Measurements from ENCODE around the gene C9orf50. TPM values are rescaled to one million over a fixed set of nuclear protein-coding genes. Genes with fewer than 3 reads are reported as not detected.

C9orf50 gene
- total RNA-seq, 1 experiment from 2014 or later: not detected

DNA sequence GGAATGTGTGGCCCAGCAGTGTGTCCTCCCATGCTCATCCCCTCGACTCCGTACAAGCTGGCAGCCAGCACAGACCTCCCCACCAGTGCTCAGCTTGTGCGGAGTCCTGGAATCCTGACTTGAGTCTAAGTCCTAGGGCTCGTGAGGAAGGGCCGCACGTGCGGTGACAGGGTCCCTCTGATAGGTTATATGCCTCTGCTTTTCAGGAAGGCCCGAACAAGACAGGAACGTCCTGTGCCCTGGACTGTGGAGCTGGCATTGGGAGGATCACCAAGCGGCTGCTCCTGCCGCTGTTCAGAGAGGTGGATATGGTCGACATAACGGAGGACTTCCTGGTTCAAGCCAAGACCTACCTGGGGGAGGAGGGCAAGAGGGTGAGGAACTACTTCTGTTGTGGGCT, 12.9 kb upstream of the C9orf50 start:
- no peak overlapping the region for H3K27ac ChIP-seq (ENCODE audit: low read length)
- in situ Hi-C loops (cut with HindIII; ENCODE audit: low pct_unique_long_range_greater_than_20kb, low sequenced_read_pairs) (no loop called here), intact Hi-C loops (cut with micrococcal nuclease; ENCODE audit: unreplicated experiment) (no loop called here)
- H3K4me3 ChIP-seq (ENCODE audit: low read depth in 2 of 2, low read length in 2 of 2): no peak overlapping the region
- H3K27me3 ChIP-seq (ENCODE audit: control insufficient read depth, insufficient read depth, low read length): no peaks in the 10 kb centered on the region
- BruUV-seq (replicated peaks): no TSS peak
- POLR2A ChIA-PET: no interaction called here
- H3K9me3 ChIP-seq (ENCODE audit: control insufficient read depth, insufficient read depth, low read depth, low read length): no peaks in the 10 kb centered on the region
- DNase-seq (ENCODE audit: low read depth, low spot score): no peak
- peaks cover 24% of the 10 kb centered on the region for H3K4me1 ChIP-seq (ENCODE audit: control insufficient read depth, insufficient read depth, low read length)
- CTCF ChIA-PET: no interaction called here
- no peaks in the 10 kb centered on the region; the same call in 1 of the 2 replicates for H3K36me3 ChIP-seq (ENCODE audit: control insufficient read depth, insufficient read depth, low read length)
- TF ChIP-seq TCF7L2 (IDR thresholded peaks at IDR 0.05; ENCODE audit: low read depth, low read length): no peak
- TF ChIP-seq, protein P1, sequence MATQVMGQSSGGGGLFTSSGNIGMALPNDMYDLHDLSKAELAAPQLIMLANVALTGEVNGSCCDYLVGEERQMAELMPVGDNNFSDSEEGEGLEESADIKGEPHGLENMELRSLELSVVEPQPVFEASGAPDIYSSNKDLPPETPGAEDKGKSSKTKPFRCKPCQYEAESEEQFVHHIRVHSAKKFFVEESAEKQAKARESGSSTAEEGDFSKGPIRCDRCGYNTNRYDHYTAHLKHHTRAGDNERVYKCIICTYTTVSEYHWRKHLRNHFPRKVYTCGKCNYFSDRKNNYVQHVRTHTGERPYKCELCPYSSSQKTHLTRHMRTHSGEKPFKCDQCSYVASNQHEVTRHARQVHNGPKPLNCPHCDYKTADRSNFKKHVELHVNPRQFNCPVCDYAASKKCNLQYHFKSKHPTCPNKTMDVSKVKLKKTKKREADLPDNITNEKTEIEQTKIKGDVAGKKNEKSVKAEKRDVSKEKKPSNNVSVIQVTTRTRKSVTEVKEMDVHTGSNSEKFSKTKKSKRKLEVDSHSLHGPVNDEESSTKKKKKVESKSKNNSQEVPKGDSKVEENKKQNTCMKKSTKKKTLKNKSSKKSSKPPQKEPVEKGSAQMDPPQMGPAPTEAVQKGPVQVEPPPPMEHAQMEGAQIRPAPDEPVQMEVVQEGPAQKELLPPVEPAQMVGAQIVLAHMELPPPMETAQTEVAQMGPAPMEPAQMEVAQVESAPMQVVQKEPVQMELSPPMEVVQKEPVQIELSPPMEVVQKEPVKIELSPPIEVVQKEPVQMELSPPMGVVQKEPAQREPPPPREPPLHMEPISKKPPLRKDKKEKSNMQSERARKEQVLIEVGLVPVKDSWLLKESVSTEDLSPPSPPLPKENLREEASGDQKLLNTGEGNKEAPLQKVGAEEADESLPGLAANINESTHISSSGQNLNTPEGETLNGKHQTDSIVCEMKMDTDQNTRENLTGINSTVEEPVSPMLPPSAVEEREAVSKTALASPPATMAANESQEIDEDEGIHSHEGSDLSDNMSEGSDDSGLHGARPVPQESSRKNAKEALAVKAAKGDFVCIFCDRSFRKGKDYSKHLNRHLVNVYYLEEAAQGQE (IDR thresholded peaks at IDR 0.05; ENCODE audit: insufficient read depth in 1 of 2, low read depth in 2 of 2, low read length in 1 of 2): no peak
- no peak for TF ChIP-seq SIN3A (IDR thresholded peaks at IDR 0.05; ENCODE audit: borderline replicate concordance, insufficient read depth, low read depth, low read length)
- TF ChIP-seq, protein P2, sequence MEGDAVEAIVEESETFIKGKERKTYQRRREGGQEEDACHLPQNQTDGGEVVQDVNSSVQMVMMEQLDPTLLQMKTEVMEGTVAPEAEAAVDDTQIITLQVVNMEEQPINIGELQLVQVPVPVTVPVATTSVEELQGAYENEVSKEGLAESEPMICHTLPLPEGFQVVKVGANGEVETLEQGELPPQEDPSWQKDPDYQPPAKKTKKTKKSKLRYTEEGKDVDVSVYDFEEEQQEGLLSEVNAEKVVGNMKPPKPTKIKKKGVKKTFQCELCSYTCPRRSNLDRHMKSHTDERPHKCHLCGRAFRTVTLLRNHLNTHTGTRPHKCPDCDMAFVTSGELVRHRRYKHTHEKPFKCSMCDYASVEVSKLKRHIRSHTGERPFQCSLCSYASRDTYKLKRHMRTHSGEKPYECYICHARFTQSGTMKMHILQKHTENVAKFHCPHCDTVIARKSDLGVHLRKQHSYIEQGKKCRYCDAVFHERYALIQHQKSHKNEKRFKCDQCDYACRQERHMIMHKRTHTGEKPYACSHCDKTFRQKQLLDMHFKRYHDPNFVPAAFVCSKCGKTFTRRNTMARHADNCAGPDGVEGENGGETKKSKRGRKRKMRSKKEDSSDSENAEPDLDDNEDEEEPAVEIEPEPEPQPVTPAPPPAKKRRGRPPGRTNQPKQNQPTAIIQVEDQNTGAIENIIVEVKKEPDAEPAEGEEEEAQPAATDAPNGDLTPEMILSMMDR (IDR thresholded peaks at IDR 0.05): no peak
- no peak for TF ChIP-seq POLR2AphosphoS5 (IDR thresholded peaks at IDR 0.05; ENCODE audit: low read depth, low read length)
- ATAC-seq: no peak

DNA sequence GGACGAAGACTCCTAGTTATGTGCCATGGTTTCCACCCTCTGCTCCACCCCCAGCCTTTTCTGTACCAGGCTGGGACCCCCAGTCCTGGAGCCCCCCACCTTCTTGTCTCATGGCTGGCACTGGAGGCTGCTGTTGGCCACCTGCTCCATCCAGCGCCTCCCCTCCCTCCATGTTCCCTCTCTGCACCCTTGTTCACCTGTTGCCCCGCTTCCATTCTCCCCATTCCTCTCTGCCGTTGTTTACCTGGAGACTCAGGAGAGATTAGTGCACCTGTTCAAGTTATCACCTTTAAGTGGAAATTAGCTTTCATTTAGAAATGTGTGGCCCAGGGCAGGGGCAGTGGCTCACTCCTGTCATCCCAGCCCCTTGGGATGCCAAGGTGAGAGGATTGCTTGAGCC, 12.3 kb upstream of the C9orf50 start:
- Histone ChIP-seq H3K4me1 (ENCODE audit: control insufficient read depth, insufficient read depth, low read length) (peaks cover 29% of the 10 kb centered on the region), H3K36me3 (ENCODE audit: control insufficient read depth, insufficient read depth, low read length) (no peaks in the 10 kb centered on the region; the same call in 1 of the 2 replicates), H3K27me3 (ENCODE audit: control insufficient read depth, insufficient read depth, low read length) (no peaks in the 10 kb centered on the region), H3K9me3 (ENCODE audit: control insufficient read depth, insufficient read depth, low read depth, low read length) (no peaks in the 10 kb centered on the region), H3K4me3 (ENCODE audit: low read depth in 2 of 2, low read length in 2 of 2) (no peak overlapping the region), H3K27ac (ENCODE audit: low read length) (no peak overlapping the region)
- TF ChIP-seq POLR2AphosphoS5 (IDR thresholded peaks at IDR 0.05; ENCODE audit: low read depth, low read length) (no peak), TCF7L2 (IDR thresholded peaks at IDR 0.05; ENCODE audit: low read depth, low read length) (no peak), SIN3A (IDR thresholded peaks at IDR 0.05; ENCODE audit: borderline replicate concordance, insufficient read depth, low read depth, low read length) (no peak)
- TF ChIP-seq, protein P2 (IDR thresholded peaks at IDR 0.05): no peak
- TF ChIP-seq, protein P1 (IDR thresholded peaks at IDR 0.05; ENCODE audit: insufficient read depth in 1 of 2, low read depth in 2 of 2, low read length in 1 of 2): no peak
- CTCF ChIA-PET: no interaction called here
- POLR2A ChIA-PET: no interaction called here
- ATAC-seq (no peak), DNase-seq (ENCODE audit: low read depth, low spot score) (no peak)
- in situ Hi-C loops (cut with HindIII; ENCODE audit: low pct_unique_long_range_greater_than_20kb, low sequenced_read_pairs): no loop called here
- BruUV-seq (replicated peaks): no TSS peak
- intact Hi-C loops (cut with micrococcal nuclease; ENCODE audit: unreplicated experiment): no loop called here

Measured in Panc1 (cell line).